Stimulated activated naive CD8-positive, alpha-beta T cell treated with anti-CD3 and anti-CD28 coated beads, Interleukin-15, Interleukin-2, amounts not matched to agents 100 ng/mL and 50 ng/mL, for 24 hours (primary cell): ENCODE data around the gene SPATA31C2.
"Not testable (repeated sequence)": the region's sequence is repeated elsewhere in the genome, so short reads cannot be mapped to it uniquely, and the experiment has no call there.

Source experiments
- H3K27ac Mint-ChIP-seq: one replicate; pipeline ENCODE4 v1.8.0; 2021; ENCODE audit warnings: mild to moderate bottlenecking, mixed read lengths
- H3K27me3 Mint-ChIP-seq: one replicate; pipeline ENCODE4 v1.8.0; 2021; ENCODE audit warnings: mixed read lengths
- H3K36me3 Mint-ChIP-seq: one replicate; pipeline ENCODE4 v1.8.0; 2021; ENCODE audit warnings: low read depth, mixed read lengths
- H3K4me1 Mint-ChIP-seq: one replicate; pipeline ENCODE4 v1.8.0; 2021; ENCODE audit warnings: low read depth, mixed read lengths
- H3K4me3 Mint-ChIP-seq: one replicate; pipeline ENCODE4 v1.8.0; 2021; ENCODE audit warnings: mild to moderate bottlenecking, mixed read lengths
- H3K9me3 Mint-ChIP-seq: one replicate; pipeline ENCODE4 v1.8.0; 2021; ENCODE audit warnings: mixed read lengths

SPATA31C2 gene

GRCh38 chr9:88164850-88165249 lies 26.6 kb upstream of the SPATA31C2 start:
- Mint-ChIP-seq H3K9me3 (peaks cover 3% of the 10 kb centered on the region), H3K27ac (no peak overlapping the region), H3K4me3 (no peak overlapping the region), H3K27me3 (peaks cover 27% of the 10 kb centered on the region), H3K4me1 (no peaks in the 10 kb centered on the region), H3K36me3 (no peaks in the 10 kb centered on the region)

- no peak overlapping the region for H3K4me3 Mint-ChIP-seq
- H3K27me3 Mint-ChIP-seq: peaks cover 38% of the 10 kb centered on the region
- H3K36me3 Mint-ChIP-seq: no peaks in the 10 kb centered on the region
- H3K4me1 Mint-ChIP-seq: no peaks in the 10 kb centered on the region
- no peak overlapping the region for H3K27ac Mint-ChIP-seq
- peaks cover 3% of the 10 kb centered on the region for H3K9me3 Mint-ChIP-seq
Observed at GRCh38 chr9:88161144-88161543, 22.9 kb upstream of the SPATA31C2 start.

GRCh38 chr9:88143957-88144625 lies 5.8 kb upstream of the SPATA31C2 start:
- Mint-ChIP-seq H3K4me3 (no peak overlapping the region), H3K4me1 (no peaks in the 10 kb centered on the region), H3K27ac (no peak overlapping the region), H3K36me3 (no peaks in the 10 kb centered on the region), H3K9me3 (no peaks in the 10 kb centered on the region), H3K27me3 (peaks cover 44% of the 10 kb centered on the region)

GRCh38 chr9:88143179-88143578 lies 4.9 kb upstream of the SPATA31C2 start:
- no peak overlapping the region for H3K4me3 Mint-ChIP-seq
- peaks cover 41% of the 10 kb centered on the region for H3K27me3 Mint-ChIP-seq
- H3K36me3 Mint-ChIP-seq: no peaks in the 10 kb centered on the region
- no peak overlapping the region for H3K27ac Mint-ChIP-seq
- no peaks in the 10 kb centered on the region for H3K4me1 Mint-ChIP-seq
- H3K9me3 Mint-ChIP-seq: no peaks in the 10 kb centered on the region

- H3K4me1 Mint-ChIP-seq, H3K36me3 Mint-ChIP-seq, H3K27ac Mint-ChIP-seq, H3K27me3 Mint-ChIP-seq, H3K9me3 Mint-ChIP-seq, H3K4me3 Mint-ChIP-seq: not testable (repeated sequence)
Observed at GRCh38 chr9:88133552-88133951, 4.7 kb downstream of the SPATA31C2 start.

- not testable (repeated sequence) for H3K27ac Mint-ChIP-seq, H3K4me1 Mint-ChIP-seq, H3K4me3 Mint-ChIP-seq, H3K9me3 Mint-ChIP-seq, H3K27me3 Mint-ChIP-seq, H3K36me3 Mint-ChIP-seq
Observed at GRCh38 chr9:88129556-88129955, 8.7 kb downstream of the SPATA31C2 start.

GRCh38 chr9:88127700-88128300 lies 10.5 kb downstream of the SPATA31C2 start:
- not testable (repeated sequence) for H3K27me3 Mint-ChIP-seq, H3K36me3 Mint-ChIP-seq

GRCh38 chr9:88123413-88123812 lies 14.9 kb downstream of the SPATA31C2 start:
- H3K27ac Mint-ChIP-seq, H3K27me3 Mint-ChIP-seq, H3K36me3 Mint-ChIP-seq: not testable (repeated sequence)

More at GRCh38 chr9:88127700-88128300, 10.5 kb downstream of the SPATA31C2 start:
- not testable (repeated sequence) for H3K4me1 Mint-ChIP-seq, H3K9me3 Mint-ChIP-seq, H3K27ac Mint-ChIP-seq, H3K4me3 Mint-ChIP-seq

GRCh38 chr9:88118121-88118520 lies 20.2 kb downstream of the SPATA31C2 start:
- H3K4me1 Mint-ChIP-seq, H3K9me3 Mint-ChIP-seq, H3K4me3 Mint-ChIP-seq, H3K36me3 Mint-ChIP-seq, H3K27ac Mint-ChIP-seq, H3K27me3 Mint-ChIP-seq: not testable (repeated sequence)

More at GRCh38 chr9:88123413-88123812, 14.9 kb downstream of the SPATA31C2 start:
- H3K9me3 Mint-ChIP-seq, H3K4me3 Mint-ChIP-seq, H3K4me1 Mint-ChIP-seq: not testable (repeated sequence)

GRCh38 chr9:88114968-88115612 lies 23.2 kb downstream of the SPATA31C2 start:
- H3K27me3 Mint-ChIP-seq, H3K36me3 Mint-ChIP-seq, H3K4me3 Mint-ChIP-seq: not testable (repeated sequence)

GRCh38 chr9:88114283-88114967 lies 23.9 kb downstream of the SPATA31C2 start:
- H3K27me3 Mint-ChIP-seq, H3K4me1 Mint-ChIP-seq, H3K4me3 Mint-ChIP-seq, H3K9me3 Mint-ChIP-seq, H3K27ac Mint-ChIP-seq, H3K36me3 Mint-ChIP-seq: not testable (repeated sequence)

More at GRCh38 chr9:88114968-88115612, 23.2 kb downstream of the SPATA31C2 start:
- not testable (repeated sequence) for H3K4me1 Mint-ChIP-seq, H3K9me3 Mint-ChIP-seq, H3K27ac Mint-ChIP-seq

- not testable (repeated sequence) for H3K4me1 Mint-ChIP-seq, H3K36me3 Mint-ChIP-seq, H3K27me3 Mint-ChIP-seq, H3K27ac Mint-ChIP-seq, H3K9me3 Mint-ChIP-seq, H3K4me3 Mint-ChIP-seq
Observed at GRCh38 chr9:88113156-88114130, 24.8 kb downstream of the SPATA31C2 start.

- H3K36me3 Mint-ChIP-seq: no peaks in the 10 kb centered on the region
- peaks cover 30% of the 10 kb centered on the region for H3K27me3 Mint-ChIP-seq
- no peaks in the 10 kb centered on the region for H3K9me3 Mint-ChIP-seq
- H3K27ac Mint-ChIP-seq: no peak overlapping the region
- no peak overlapping the region for H3K4me3 Mint-ChIP-seq
- H3K4me1 Mint-ChIP-seq: no peaks in the 10 kb centered on the region
Observed at GRCh38 chr9:88110026-88110425, 28.2 kb downstream of the SPATA31C2 start.

GRCh38 chr9:88108779-88109178 lies 29.5 kb downstream of the SPATA31C2 start:
- Mint-ChIP-seq H3K36me3 (no peaks in the 10 kb centered on the region), H3K4me3 (no peak overlapping the region), H3K4me1 (no peaks in the 10 kb centered on the region), H3K27ac (no peak overlapping the region), H3K9me3 (no peaks in the 10 kb centered on the region), H3K27me3 (peaks cover 34% of the 10 kb centered on the region)
